Measurements from ENCODE around the gene GRIK4.

DNA sequence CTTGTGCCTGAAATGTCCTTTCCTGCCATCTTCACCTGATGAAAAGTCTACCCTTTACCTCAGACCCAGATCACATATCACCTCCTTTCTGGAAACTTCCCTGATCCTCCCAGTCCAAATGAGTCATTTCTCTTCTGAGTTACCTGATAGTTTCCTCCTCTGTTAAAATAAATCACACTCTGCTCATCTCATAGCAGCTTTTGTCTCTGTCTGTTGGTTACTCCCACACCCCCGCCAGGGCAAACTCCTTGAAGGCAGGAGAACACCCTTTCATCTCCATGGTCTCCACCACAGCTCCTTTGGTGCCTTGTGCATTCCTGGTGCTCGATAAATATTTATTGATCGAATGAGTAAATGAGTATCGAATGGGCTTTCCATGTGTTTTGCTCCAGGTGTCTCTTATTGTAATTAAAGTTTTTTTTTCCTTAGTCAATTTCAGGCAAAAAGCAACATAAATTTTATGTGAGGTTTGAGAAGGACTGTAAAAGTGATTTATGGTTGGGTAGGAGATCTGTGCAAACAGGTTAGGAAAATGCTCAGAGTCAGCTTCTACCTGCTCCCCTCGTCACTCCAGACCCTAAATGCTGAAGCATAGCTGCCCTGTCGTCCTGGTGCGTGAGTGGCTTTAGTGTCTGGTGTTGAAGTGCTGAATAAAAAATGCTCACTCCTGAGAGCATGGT lies 178.2 kb downstream of the GRIK4 start:
- TF ChIP-seq, protein P1, sequence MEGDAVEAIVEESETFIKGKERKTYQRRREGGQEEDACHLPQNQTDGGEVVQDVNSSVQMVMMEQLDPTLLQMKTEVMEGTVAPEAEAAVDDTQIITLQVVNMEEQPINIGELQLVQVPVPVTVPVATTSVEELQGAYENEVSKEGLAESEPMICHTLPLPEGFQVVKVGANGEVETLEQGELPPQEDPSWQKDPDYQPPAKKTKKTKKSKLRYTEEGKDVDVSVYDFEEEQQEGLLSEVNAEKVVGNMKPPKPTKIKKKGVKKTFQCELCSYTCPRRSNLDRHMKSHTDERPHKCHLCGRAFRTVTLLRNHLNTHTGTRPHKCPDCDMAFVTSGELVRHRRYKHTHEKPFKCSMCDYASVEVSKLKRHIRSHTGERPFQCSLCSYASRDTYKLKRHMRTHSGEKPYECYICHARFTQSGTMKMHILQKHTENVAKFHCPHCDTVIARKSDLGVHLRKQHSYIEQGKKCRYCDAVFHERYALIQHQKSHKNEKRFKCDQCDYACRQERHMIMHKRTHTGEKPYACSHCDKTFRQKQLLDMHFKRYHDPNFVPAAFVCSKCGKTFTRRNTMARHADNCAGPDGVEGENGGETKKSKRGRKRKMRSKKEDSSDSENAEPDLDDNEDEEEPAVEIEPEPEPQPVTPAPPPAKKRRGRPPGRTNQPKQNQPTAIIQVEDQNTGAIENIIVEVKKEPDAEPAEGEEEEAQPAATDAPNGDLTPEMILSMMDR (IDR thresholded peaks at IDR 0.05 in 2 of 3, conservative IDR thresholded peaks at IDR 0.05 in 1 of 3; ENCODE audit: insufficient read depth in 2 of 3, low read depth in 1 of 3, low read length in 3 of 3), result no peak
- TF ChIP-seq TCF7L2 (IDR thresholded peaks at IDR 0.05; ENCODE audit: low read depth, low read length) (no peak), ZNF184 (CRISPR knock-in tag; IDR thresholded peaks at IDR 0.05) (no peak), ZNF347 (CRISPR knock-in tag; IDR thresholded peaks at IDR 0.05; ENCODE audit: low read depth) (no peak), ZNF354B (CRISPR knock-in tag; IDR thresholded peaks at IDR 0.05) (no peak), POLR2A (conservative IDR thresholded peaks at IDR 0.05) (no peak), NR3C1 (CRISPR knock-in tag; IDR thresholded peaks at IDR 0.05) (no peak), ZNF133 (CRISPR knock-in tag; IDR thresholded peaks at IDR 0.05) (no peak), EZH2 (IDR thresholded peaks at IDR 0.05; ENCODE audit: borderline replicate concordance, low read depth, low read length) (no peak), ZBTB8A (IDR thresholded peaks at IDR 0.05; ENCODE audit: partially characterized antibody) (no peak), SIX5 (IDR thresholded peaks at IDR 0.05; ENCODE audit: borderline replicate concordance in 1 of 2, insufficient read depth in 1 of 2, low read depth in 1 of 2, low read length in 2 of 2) (no peak)
- TF ChIP-seq, protein P2, sequence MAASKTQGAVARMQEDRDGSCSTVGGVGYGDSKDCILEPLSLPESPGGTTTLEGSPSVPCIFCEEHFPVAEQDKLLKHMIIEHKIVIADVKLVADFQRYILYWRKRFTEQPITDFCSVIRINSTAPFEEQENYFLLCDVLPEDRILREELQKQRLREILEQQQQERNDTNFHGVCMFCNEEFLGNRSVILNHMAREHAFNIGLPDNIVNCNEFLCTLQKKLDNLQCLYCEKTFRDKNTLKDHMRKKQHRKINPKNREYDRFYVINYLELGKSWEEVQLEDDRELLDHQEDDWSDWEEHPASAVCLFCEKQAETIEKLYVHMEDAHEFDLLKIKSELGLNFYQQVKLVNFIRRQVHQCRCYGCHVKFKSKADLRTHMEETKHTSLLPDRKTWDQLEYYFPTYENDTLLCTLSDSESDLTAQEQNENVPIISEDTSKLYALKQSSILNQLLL (CRISPR knock-in tag; IDR thresholded peaks at IDR 0.05; ENCODE audit: borderline replicate concordance), result no peak

All from K562 (cell line).